Measurements from ENCODE around the gene UPK3A.

The UPK3A gene

GRCh38 chr22:45238957-45239680 is 45.6 kb upstream of the UPK3A start:
- in situ Hi-C loops (cut with HindIII; ENCODE audit: low pct_ligation_motif_present, low sequenced_read_pairs), result no loop called here
- no peak for DNase-seq
- TF ChIP-seq, protein P1, sequence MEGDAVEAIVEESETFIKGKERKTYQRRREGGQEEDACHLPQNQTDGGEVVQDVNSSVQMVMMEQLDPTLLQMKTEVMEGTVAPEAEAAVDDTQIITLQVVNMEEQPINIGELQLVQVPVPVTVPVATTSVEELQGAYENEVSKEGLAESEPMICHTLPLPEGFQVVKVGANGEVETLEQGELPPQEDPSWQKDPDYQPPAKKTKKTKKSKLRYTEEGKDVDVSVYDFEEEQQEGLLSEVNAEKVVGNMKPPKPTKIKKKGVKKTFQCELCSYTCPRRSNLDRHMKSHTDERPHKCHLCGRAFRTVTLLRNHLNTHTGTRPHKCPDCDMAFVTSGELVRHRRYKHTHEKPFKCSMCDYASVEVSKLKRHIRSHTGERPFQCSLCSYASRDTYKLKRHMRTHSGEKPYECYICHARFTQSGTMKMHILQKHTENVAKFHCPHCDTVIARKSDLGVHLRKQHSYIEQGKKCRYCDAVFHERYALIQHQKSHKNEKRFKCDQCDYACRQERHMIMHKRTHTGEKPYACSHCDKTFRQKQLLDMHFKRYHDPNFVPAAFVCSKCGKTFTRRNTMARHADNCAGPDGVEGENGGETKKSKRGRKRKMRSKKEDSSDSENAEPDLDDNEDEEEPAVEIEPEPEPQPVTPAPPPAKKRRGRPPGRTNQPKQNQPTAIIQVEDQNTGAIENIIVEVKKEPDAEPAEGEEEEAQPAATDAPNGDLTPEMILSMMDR (IDR thresholded peaks at IDR 0.05; ENCODE audit: low read depth, low read length, missing control alignments), result no peak
- Histone ChIP-seq H3K4me3 (ENCODE audit: low read depth, low read length) (no peak overlapping the region), H3K36me3 (replicated peaks) (no peaks in the 10 kb centered on the region), H3K27ac (no peak overlapping the region), H3K27me3 (replicated peaks) (no peaks in the 10 kb centered on the region)

- in situ Hi-C loops (cut with HindIII; ENCODE audit: low pct_ligation_motif_present, low sequenced_read_pairs), result no loop called here
- H3K27me3 ChIP-seq (replicated peaks), result no peaks in the 10 kb centered on the region
- DNase-seq, result no peak
- no peaks in the 10 kb centered on the region for H3K36me3 ChIP-seq (replicated peaks)
- TF ChIP-seq, protein P1 (IDR thresholded peaks at IDR 0.05; ENCODE audit: low read depth, low read length, missing control alignments), result no peak
- peak overlapping the region; percentile 64 for H3K4me3 ChIP-seq (ENCODE audit: low read depth, low read length)
- H3K27ac ChIP-seq, result no peak overlapping the region
Measured at GRCh38 chr22:45239681-45240051, 45.1 kb upstream of the UPK3A start.

DNA sequence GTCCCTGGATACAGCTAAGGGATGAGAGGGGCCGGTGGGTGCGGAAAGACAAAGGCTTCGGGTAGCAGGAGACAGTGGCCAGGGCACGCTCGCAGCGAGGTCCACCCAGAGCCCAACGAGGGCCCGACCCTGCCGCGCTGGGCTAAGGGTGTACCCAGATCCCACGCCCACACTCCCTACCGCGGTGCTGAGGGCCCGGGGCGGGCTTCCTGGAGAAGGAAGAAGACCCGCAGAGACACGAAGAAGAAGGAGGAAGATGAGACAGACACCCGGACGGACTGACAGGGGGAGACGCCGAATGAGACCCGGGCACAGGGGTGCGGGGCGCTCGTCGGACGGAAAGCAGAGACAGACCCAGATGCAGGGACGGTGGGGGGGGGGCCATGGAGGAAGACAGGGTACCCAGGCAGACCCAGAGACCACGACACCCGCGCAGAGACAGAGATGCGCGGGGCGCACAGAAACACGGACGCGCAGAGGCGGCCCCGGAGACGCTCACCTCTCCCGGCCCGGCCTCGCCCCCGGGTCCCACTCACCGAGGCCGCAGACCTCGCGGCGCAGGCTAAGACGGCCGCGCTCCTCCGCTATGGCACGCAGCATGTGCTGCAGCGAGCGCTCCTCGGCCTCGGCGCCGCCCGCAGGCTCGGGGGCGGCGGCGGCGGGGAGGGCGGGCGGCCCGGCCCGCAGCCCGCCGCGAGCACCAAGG is 44.5 kb upstream of the UPK3A start:
- Histone ChIP-seq H3K27ac (no peak overlapping the region), H3K36me3 (replicated peaks) (no peaks in the 10 kb centered on the region), H3K4me3 (ENCODE audit: low read depth, low read length) (peak overlapping the region; percentile 64), H3K27me3 (replicated peaks) (no peaks in the 10 kb centered on the region)
- no peak for DNase-seq
- TF ChIP-seq, protein P1 (IDR thresholded peaks at IDR 0.05; ENCODE audit: low read depth, low read length, missing control alignments), result no peak
- in situ Hi-C loops (cut with HindIII; ENCODE audit: low pct_ligation_motif_present, low sequenced_read_pairs), result no loop called here

GRCh38 chr22:45240810-45241631 is 43.7 kb upstream of the UPK3A start, which contains the start of gene KIAA0930:
KIAA0930 (minus strand) TSS chr22:45240894; CDS start chr22:45240703, 191 bp downstream.
- DNase-seq, result peak; percentile 40
- Histone ChIP-seq H3K27me3 (replicated peaks) (no peaks in the 10 kb centered on the region), H3K27ac (no peak within 1 kb of the TSS), H3K36me3 (replicated peaks) (no peaks in the 10 kb centered on the region), H3K4me3 (ENCODE audit: low read depth, low read length) (peak within 1 kb of the TSS; percentile 64)
- TF ChIP-seq, protein P1 (IDR thresholded peaks at IDR 0.05; ENCODE audit: low read depth, low read length, missing control alignments), result no peak
- in situ Hi-C loops (cut with HindIII; ENCODE audit: low pct_ligation_motif_present, low sequenced_read_pairs), result no loop called here

DNA sequence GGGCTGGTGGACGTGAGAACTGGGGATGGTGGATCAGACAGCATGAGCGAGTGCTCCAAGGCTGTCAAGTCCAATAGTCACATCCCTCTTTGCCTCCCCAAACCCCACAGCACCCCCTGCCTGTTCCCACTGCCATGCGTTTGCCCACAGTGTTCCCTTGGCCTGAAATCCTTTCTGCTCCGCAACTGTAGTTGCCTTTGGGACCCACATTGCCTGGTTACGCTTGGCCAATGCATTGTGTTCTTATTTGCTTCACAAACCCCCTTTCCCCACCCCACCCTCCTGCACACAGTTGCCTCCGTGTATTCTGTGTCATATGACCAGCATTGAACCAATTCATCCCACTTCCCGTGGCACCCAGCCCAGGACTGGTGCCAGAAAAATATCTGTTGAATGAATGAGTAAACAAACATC is 42.0 kb upstream of the UPK3A start:
- in situ Hi-C loops (cut with HindIII; ENCODE audit: low pct_ligation_motif_present, low sequenced_read_pairs), result no loop called here
- TF ChIP-seq, protein P1 (IDR thresholded peaks at IDR 0.05; ENCODE audit: low read depth, low read length, missing control alignments), result peak; percentile 41
- Histone ChIP-seq H3K27me3 (replicated peaks) (no peaks in the 10 kb centered on the region), H3K27ac (no peak overlapping the region), H3K36me3 (replicated peaks) (no peaks in the 10 kb centered on the region), H3K4me3 (ENCODE audit: low read depth, low read length) (no peak overlapping the region)
- DNase-seq, result no peak

Measured in brain microvascular endothelial cell (primary cell).